Measurements from ENCODE around the gene DNAI4.

Gene DNAI4

GRCh38 chr1:66937529-66938234 lies 13.0 kb upstream of the DNAI4 start:
- ChIA-PET CTCF (interaction anchor here (0.6 kb wide), 1 partner anchor 54 kb away, joined by 3 read pairs; no protein-coding TSS in a partner anchor), POLR2A (interaction anchor here (1.5 kb wide), 1 partner anchor 13 kb away, joined by 6 read pairs; the partner anchor contains the start of genes DNAI4 and MIER1)
- Histone ChIP-seq H3K4me1 (ENCODE audit: control insufficient read depth, insufficient read depth, low read length) (peaks cover 6% of the 10 kb centered on the region), H3K4me3 (ENCODE audit: low read depth, low read length) (no peak overlapping the region), H3K36me3 (ENCODE audit: control insufficient read depth in 2 of 2, insufficient read depth in 1 of 2, low read length in 2 of 2) (peaks cover 0 to 8% of the 10 kb centered on the region in 2 experiments; a peak in 1 of 3 replicates), H3K9me3 (ENCODE audit: control insufficient read depth, insufficient read depth, low read depth, low read length) (no peaks in the 10 kb centered on the region), H3K27ac (ENCODE audit: extremely low read depth, low read depth, low read length) (no peak overlapping the region; the same call in 1 of the 2 replicates)
- TF ChIP-seq SCRT2 (tag by site-specific recombination; IDR thresholded peaks at IDR 0.05), result no peak
- TF ChIP-seq ZNF660 (tag by site-specific recombination; IDR thresholded peaks at IDR 0.05), result peak; percentile 59; the same call in 1 of the 2 replicates

DNA sequence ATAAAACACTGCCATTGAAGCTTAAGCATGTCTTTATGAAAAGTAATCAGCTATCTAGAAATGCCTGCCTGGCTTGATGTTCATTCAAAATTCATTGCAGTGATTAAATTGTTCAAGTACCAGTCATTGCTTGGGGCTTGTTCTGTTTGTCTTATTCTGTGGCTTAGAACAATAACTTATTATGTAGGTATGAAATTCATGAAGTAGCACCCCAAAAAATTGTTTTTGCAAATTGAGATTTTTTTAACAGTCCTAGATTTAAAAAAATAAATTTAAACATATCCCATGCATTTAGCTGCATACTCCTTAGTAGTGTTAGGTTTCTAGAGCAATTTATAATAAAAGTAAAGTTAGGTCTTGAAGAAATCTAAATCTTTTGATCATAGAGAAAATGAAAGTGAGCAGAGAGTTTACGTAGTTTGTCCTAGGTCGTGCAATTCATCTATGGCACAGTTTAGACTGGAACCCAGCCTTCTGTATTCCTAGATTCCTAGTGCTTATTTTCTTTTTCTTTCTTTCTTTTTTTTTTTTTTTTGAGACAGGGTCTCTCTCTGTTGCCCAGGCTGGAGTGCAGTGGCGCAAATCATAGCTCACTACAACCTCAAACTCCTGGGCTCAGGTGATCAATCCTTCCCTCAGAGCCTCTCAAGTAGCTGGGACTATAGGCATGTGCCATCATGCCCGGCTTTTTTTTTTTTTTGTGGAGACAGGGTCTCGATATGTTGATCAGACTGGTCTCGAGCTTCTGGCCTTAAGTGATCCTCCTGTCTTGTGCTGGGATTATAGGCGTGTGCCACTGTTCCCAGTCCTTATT lies 9.4 kb upstream of the DNAI4 start:
- Histone ChIP-seq H3K27ac (ENCODE audit: extremely low read depth, low read depth, low read length) (peak overlapping the region; percentile 68), H3K36me3 (ENCODE audit: control insufficient read depth in 2 of 2, insufficient read depth in 1 of 2, low read length in 2 of 2) (no peaks in the 10 kb centered on the region), H3K4me3 (ENCODE audit: low read depth, low read length) (peak overlapping the region; percentile 38), H3K9me3 (ENCODE audit: control insufficient read depth, insufficient read depth, low read depth, low read length) (no peaks in the 10 kb centered on the region), H3K4me1 (ENCODE audit: control insufficient read depth, insufficient read depth, low read length) (peaks cover 6% of the 10 kb centered on the region)
- peak; percentile 94 for TF ChIP-seq ZBTB17 (tag by site-specific recombination; IDR thresholded peaks at IDR 0.05)
- TF ChIP-seq ZNF629 (tag by site-specific recombination; IDR thresholded peaks at IDR 0.05), result 0 out of 2 replicates have a peak, but pooled peaks have one; percentile 12
- peak; percentile 95 for TF ChIP-seq ZNF121 (tag by site-specific recombination; IDR thresholded peaks at IDR 0.05)
- no peak for TF ChIP-seq ZNF211 (tag by site-specific recombination; IDR thresholded peaks at IDR 0.05; ENCODE audit: low read depth)
- peak; percentile 27; the same call in 1 of the 2 replicates for TF ChIP-seq PRDM1 (tag by site-specific recombination; IDR thresholded peaks at IDR 0.05)
- TF ChIP-seq CTCF (tag by site-specific recombination; IDR thresholded peaks at IDR 0.05), result no peak
- TF ChIP-seq OSR2 (tag by site-specific recombination; IDR thresholded peaks at IDR 0.05), result peak; percentile 62
- TF ChIP-seq PRDM6 (tag by site-specific recombination; IDR thresholded peaks at IDR 0.05), result peak; percentile 8; the same call in 1 of the 2 replicates
- 0 out of 2 replicates have a peak, but pooled peaks have one; percentile 27 for TF ChIP-seq ZEB2 (tag by site-specific recombination; IDR thresholded peaks at IDR 0.05)
- TF ChIP-seq, protein P1, sequence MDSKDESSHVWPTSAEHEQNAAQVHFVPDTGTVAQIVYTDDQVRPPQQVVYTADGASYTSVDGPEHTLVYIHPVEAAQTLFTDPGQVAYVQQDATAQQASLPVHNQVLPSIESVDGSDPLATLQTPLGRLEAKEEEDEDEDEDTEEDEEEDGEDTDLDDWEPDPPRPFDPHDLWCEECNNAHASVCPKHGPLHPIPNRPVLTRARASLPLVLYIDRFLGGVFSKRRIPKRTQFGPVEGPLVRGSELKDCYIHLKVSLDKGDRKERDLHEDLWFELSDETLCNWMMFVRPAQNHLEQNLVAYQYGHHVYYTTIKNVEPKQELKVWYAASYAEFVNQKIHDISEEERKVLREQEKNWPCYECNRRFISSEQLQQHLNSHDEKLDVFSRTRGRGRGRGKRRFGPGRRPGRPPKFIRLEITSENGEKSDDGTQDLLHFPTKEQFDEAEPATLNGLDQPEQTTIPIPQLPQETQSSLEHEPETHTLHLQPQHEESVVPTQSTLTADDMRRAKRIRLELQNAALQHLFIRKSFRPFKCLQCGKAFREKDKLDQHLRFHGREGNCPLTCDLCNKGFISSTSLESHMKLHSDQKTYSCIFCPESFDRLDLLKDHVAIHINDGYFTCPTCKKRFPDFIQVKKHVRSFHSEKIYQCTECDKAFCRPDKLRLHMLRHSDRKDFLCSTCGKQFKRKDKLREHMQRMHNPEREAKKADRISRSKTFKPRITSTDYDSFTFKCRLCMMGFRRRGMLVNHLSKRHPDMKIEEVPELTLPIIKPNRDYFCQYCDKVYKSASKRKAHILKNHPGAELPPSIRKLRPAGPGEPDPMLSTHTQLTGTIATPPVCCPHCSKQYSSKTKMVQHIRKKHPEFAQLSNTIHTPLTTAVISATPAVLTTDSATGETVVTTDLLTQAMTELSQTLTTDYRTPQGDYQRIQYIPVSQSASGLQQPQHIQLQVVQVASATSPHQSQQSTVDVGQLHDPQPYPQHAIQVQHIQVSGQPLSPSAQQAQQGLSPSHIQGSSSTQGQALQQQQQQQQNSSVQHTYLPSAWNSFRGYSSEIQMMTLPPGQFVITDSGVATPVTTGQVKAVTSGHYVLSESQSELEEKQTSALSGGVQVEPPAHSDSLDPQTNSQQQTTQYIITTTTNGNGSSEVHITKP (tag by site-specific recombination; IDR thresholded peaks at IDR 0.05), result peak; percentile 32
- 0 out of 2 replicates have a peak, but pooled peaks have one; percentile 6 for TF ChIP-seq ZNF664 (tag by site-specific recombination; IDR thresholded peaks at IDR 0.05)
- TF ChIP-seq ZNF138 (tag by site-specific recombination; IDR thresholded peaks at IDR 0.05; ENCODE audit: borderline replicate concordance), result no peak
- peak; percentile 26; the same call in 1 of the 2 replicates for TF ChIP-seq ZXDB (tag by site-specific recombination; IDR thresholded peaks at IDR 0.05)
- TF ChIP-seq ZNF830 (tag by site-specific recombination; IDR thresholded peaks at IDR 0.05; ENCODE audit: low read depth), result no peak
- peak; percentile 73 for TF ChIP-seq ZNF362 (tag by site-specific recombination; IDR thresholded peaks at IDR 0.05)
- TF ChIP-seq ZNF366 (tag by site-specific recombination; conservative IDR thresholded peaks at IDR 0.05), result peak; percentile 61
- TF ChIP-seq, protein P2, sequence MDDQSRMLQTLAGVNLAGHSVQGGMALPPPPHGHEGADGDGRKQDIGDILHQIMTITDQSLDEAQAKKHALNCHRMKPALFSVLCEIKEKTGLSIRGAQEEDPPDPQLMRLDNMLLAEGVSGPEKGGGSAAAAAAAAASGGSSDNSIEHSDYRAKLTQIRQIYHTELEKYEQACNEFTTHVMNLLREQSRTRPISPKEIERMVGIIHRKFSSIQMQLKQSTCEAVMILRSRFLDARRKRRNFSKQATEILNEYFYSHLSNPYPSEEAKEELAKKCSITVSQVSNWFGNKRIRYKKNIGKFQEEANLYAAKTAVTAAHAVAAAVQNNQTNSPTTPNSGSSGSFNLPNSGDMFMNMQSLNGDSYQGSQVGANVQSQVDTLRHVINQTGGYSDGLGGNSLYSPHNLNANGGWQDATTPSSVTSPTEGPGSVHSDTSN (CRISPR knock-in tag; IDR thresholded peaks at IDR 0.05), result no peak
- POLR2A ChIA-PET, result interaction anchor here (0.6 to 3.1 kb wide), 3 partner anchors 9 to 120 kb away, joined by 5 to 25 read pairs (median 6); partner anchors contain the start of genes DNAI4, MIER1 and SLC35D1
- CTCF ChIA-PET, result interaction anchor here (0.7 to 1.5 kb wide), 3 partner anchors 11 to 23 kb away, joined by 3 to 4 read pairs (median 3); no protein-coding TSS in a partner anchor

Measured in HEK293 (cell line).